Smooth muscle cell (in vitro differentiated cells): ENCODE results near the gene FST. TPM values are rescaled to one million over a fixed set of nuclear protein-coding genes. Genes with fewer than 3 reads are reported as not detected.

ENCODE experiments used
- DNase-seq: peaks from one replicate; lab custom pipeline; 2025; ENCODE audit not compliant: unreplicated experiment; lab: John Stamatoyannopoulos, UW
- H2AFZ ChIP-seq: fragments of 200-600 bp; sonication (generic); 2 replicates; pipeline ENCODE4 v1.6.0; 2016; ENCODE audit warnings: antibody characterized with exemption, low read depth, mild to moderate bottlenecking
- H3F3A ChIP-seq: fragments of 200-600 bp; sonication (generic); 2 replicates; pipeline ENCODE4 v1.6.0; 2017; ENCODE audit warnings: antibody characterized with exemption, low read depth
- H3K27ac ChIP-seq: fragments of 200-600 bp; sonication (generic); 2 replicates; pipeline ENCODE4 v1.5.1; 2016; ENCODE audit warnings: low read depth, mild to moderate bottlenecking
- H3K27me3 ChIP-seq: fragments of 200-600 bp; sonication (generic); 2 replicates; pipeline ENCODE4 v1.6.1; 2016; ENCODE audit warnings: low read depth, mild to moderate bottlenecking
- H3K36me3 ChIP-seq: fragments of 200-600 bp; sonication (generic); 2 replicates; pipeline ENCODE4 v1.5.1; 2016; ENCODE audit warnings: low read depth
- H3K4me1 ChIP-seq: fragments of 200-600 bp; sonication (generic); 2 replicates; pipeline ENCODE4 v1.5.1; 2016; ENCODE audit warnings: low read depth
- H3K4me2 ChIP-seq: fragments of 200-600 bp; sonication (generic); 2 replicates; pipeline ENCODE4 v1.6.0; 2016; ENCODE audit warnings: mild to moderate bottlenecking
- H3K4me3 ChIP-seq: fragments of 200-600 bp; sonication (generic); 2 replicates; pipeline ENCODE4 v1.5.1; 2016; ENCODE audit warnings: mild to moderate bottlenecking
- H3K79me2 ChIP-seq: fragments of 200-600 bp; sonication (generic); 2 replicates; pipeline ENCODE4 v1.6.0; 2016; ENCODE audit warnings: low read depth, mild to moderate bottlenecking
- H3K9ac ChIP-seq: fragments of 200-600 bp; sonication (generic); 2 replicates; pipeline ENCODE4 v1.6.0; 2016; ENCODE audit warnings: low read depth
- H3K9me3 ChIP-seq: fragments of 200-600 bp; sonication (generic); replicated peaks from 2 replicates; pipeline ENCODE4 v1.5.1; 2016; ENCODE audit warnings: low read depth
- H4K20me1 ChIP-seq: fragments of 200-600 bp; sonication (generic); 2 replicates; pipeline ENCODE4 v1.6.0; 2016; ENCODE audit warnings: low read depth
- WGBS: methylation state at CpG from one replicate; pipeline ENCODE4 v1.1.7; 2016; ENCODE audit warnings: low lambda C conversion rate; 5-methylcytosine and 5-hydroxymethylcytosine counted together
- polyA plus RNA-seq: library from polyadenylated mRNA; unstranded; fragments of >200 nt; fragmentation: Nextera tagmentation; extraction: Ambion mirVana; gene quantifications from 2 replicates; pipeline ENCODE4 v1.2.1, GENCODE V29; 2016
- total RNA-seq: library from RNA; depleted of rRNA; stranded (reverse); fragments of >200 nt; gene quantifications from 2 replicates; pipeline ENCODE4 v1.2.3, GENCODE V29; 2014
- TF ChIP-seq, protein P1 (sequence below): fragments of 200-600 bp; sonication (generic); IDR thresholded peaks from 2 replicates; pipeline ENCODE4 v1.5.1; 2017; ENCODE audit warnings: borderline replicate concordance, mild to moderate bottlenecking, antibody characterized with exemption; ENCODE audit not compliant: insufficient read depth, poor library complexity, severe bottlenecking

FST gene
- total and polyA plus RNA-seq, 2 experiments from 2014 or later, result 52.6 to 95.5 TPM

DNA sequence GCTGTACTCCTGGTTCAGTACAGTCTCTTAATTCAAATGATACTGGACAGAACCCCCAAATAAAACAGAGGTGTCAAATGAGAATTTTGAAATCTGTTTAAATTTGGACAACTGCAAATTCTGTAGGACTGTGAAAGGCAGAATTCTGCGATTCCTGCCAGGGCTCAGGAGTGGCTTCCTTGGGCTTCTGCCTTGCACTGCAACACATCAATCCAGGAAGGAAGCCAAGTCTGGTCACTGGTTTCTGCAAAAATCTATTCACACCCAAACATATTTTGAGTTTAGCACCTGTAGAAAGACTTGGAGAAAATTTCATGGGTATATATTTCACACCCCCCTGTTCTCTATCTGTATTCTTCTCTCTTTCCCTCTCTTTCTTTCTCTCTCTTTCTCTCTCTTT, 37.5 kb upstream of the FST start:
- TF ChIP-seq, protein P1, sequence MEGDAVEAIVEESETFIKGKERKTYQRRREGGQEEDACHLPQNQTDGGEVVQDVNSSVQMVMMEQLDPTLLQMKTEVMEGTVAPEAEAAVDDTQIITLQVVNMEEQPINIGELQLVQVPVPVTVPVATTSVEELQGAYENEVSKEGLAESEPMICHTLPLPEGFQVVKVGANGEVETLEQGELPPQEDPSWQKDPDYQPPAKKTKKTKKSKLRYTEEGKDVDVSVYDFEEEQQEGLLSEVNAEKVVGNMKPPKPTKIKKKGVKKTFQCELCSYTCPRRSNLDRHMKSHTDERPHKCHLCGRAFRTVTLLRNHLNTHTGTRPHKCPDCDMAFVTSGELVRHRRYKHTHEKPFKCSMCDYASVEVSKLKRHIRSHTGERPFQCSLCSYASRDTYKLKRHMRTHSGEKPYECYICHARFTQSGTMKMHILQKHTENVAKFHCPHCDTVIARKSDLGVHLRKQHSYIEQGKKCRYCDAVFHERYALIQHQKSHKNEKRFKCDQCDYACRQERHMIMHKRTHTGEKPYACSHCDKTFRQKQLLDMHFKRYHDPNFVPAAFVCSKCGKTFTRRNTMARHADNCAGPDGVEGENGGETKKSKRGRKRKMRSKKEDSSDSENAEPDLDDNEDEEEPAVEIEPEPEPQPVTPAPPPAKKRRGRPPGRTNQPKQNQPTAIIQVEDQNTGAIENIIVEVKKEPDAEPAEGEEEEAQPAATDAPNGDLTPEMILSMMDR, result no peak
- Histone ChIP-seq H3K4me2 (no peak overlapping the region), H2AFZ (no peak overlapping the region), H3K36me3 (no peaks in the 10 kb centered on the region), H3K27ac (no peak overlapping the region), H3K4me3 (no peak overlapping the region), H3K79me2 (no peaks in the 10 kb centered on the region), H3F3A (no peaks in the 10 kb centered on the region), H4K20me1 (no peaks in the 10 kb centered on the region), H3K4me1 (no peaks in the 10 kb centered on the region), H3K9ac (no peak overlapping the region), H3K9me3 (no peaks in the 10 kb centered on the region), H3K27me3 (no peaks in the 10 kb centered on the region)
- 100% methylated on average over 1 of the region's 1 CpG for WGBS
- DNase-seq, result no peak

DNA sequence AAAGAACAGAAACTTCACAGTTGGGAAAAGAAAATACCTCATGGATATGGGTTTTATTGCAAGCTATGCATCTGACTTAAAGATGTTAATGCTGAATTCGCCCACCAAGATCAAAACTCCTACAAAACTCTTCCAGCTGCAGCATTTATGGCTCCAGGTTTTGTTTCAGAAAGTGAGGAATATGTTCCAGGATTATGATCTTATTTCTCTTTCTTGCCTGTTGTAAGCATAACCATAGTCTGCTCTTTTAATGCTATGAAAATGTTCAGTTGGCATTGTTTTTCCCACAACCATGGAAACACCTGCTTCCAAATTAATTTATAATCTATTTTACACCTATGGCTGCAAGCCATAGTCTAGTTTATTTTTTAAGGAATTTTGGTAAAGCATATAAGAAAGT, 34.9 kb upstream of the FST start:
- Histone ChIP-seq H2AFZ (no peak overlapping the region), H3K9ac (no peak overlapping the region), H4K20me1 (no peaks in the 10 kb centered on the region), H3K27me3 (no peaks in the 10 kb centered on the region), H3K4me1 (no peaks in the 10 kb centered on the region), H3K27ac (no peak overlapping the region), H3K4me3 (no peak overlapping the region), H3K36me3 (no peaks in the 10 kb centered on the region), H3K4me2 (no peak overlapping the region), H3K79me2 (no peaks in the 10 kb centered on the region), H3F3A (no peaks in the 10 kb centered on the region), H3K9me3 (no peaks in the 10 kb centered on the region)
- TF ChIP-seq, protein P1, result no peak
- no peak for DNase-seq
- 100% methylated on average over 1 of the region's 1 CpG for WGBS

DNA sequence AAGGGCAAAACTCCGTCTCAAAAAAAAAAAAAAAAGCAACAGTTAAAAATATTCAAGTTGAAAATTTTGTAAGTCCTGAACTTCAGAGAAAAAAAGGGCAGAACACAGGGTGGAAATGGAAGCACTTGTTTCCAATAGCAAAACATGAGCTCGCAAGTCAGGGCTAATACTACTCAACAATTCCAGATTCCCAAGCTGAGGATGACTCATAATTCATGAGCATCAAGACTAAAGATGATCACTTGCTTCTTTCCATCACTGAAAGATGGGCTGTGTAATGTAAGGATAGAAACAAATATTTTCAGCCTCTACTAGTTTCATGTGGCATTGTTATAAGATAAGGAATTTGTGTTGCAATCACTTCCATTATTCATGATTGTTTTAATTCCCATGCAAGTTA, 33.5 kb upstream of the FST start:
- Histone ChIP-seq H3K36me3 (no peaks in the 10 kb centered on the region), H3K9ac (no peak overlapping the region), H3F3A (no peaks in the 10 kb centered on the region), H3K4me3 (no peak overlapping the region), H3K79me2 (no peaks in the 10 kb centered on the region), H3K4me2 (no peak overlapping the region), H2AFZ (no peak overlapping the region), H3K4me1 (no peaks in the 10 kb centered on the region), H3K27ac (no peak overlapping the region), H3K27me3 (no peaks in the 10 kb centered on the region), H4K20me1 (no peaks in the 10 kb centered on the region), H3K9me3 (no peaks in the 10 kb centered on the region)
- DNase-seq, result no peak
- TF ChIP-seq, protein P1, result no peak
- 75% methylated on average over 2 of the region's 2 CpGs for WGBS

DNA sequence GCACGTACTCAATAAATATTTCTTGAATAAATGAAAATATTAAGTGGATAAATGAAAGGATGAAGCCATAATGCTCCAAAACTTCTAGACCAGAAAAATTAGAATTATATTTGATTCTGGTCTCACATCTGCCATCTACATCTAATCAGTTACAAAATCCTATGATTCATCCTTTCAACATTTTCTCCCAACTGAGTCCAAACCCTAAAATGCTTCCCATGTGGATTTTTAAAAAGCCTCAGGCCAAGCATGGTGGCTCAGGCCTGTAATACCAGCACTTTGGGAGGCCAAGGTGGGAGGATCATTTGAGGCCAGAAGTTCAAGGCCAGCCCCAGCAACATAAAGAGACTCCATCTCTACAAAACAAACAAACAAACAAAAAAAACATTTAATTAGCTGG, 31.6 kb upstream of the FST start:
- no peak for DNase-seq
- WGBS, result 97% methylated on average over 1 of the region's 1 CpG

More for the DNA sequence above, 31.6 kb upstream of the FST start:
- Histone ChIP-seq H3K4me2 (no peak overlapping the region), H3K36me3 (no peaks in the 10 kb centered on the region), H3K79me2 (no peaks in the 10 kb centered on the region), H3F3A (no peaks in the 10 kb centered on the region), H3K27me3 (no peaks in the 10 kb centered on the region), H2AFZ (no peak overlapping the region), H3K4me1 (peaks cover 4% of the 10 kb centered on the region), H3K9ac (no peak overlapping the region), H3K27ac (no peak overlapping the region), H4K20me1 (no peaks in the 10 kb centered on the region), H3K4me3 (no peak overlapping the region), H3K9me3 (no peaks in the 10 kb centered on the region)
- TF ChIP-seq, protein P1, result no peak
